DOHH2 (cell line): ENCODE results near the gene SH3D19.

Experiments used
- CTCF ChIP-seq: fragments of 200-600 bp; sonication (generic); IDR thresholded peaks from one replicate; pipeline ENCODE4 v1.5.1; 2014; ENCODE audit warnings: antibody characterized with exemption, mild to moderate bottlenecking, low read depth, low read length; ENCODE audit not compliant: poor library complexity, severe bottlenecking
- EZH2phosphoT487 ChIP-seq: fragments of 200-600 bp; sonication (generic); IDR thresholded peaks from 2 replicates; pipeline ENCODE4 v1.6.1; 2017; ENCODE audit warnings: borderline replicate concordance, mild to moderate bottlenecking, antibody characterized with exemption, low read length, moderate library complexity, mixed read lengths

- TF ChIP-seq CTCF (no peak), EZH2phosphoT487 (no peak)
These were observed 36.6 kb upstream of the SH3D19 start for GRCh38 chr4:151361966-151362365.
